H1 (cell line): ENCODE measurements around the gene ABLIM1. TPM values are rescaled to one million over a fixed set of nuclear protein-coding genes. Genes with fewer than 3 reads are reported as not detected.

ENCODE experiments used
- CTCF ChIA-PET: fragments of 300-600 bp; sonication (Branson Sonifier 250); formaldehyde crosslinking; loops from one replicate; lab custom pipeline; 2021; ENCODE audit not compliant: partially characterized antibody; lab: Charles Lee
- POLR2A ChIA-PET: fragments of 300-600 bp; sonication (Branson Sonifier 250); formaldehyde crosslinking; loops from one replicate; lab custom pipeline; 2021; ENCODE audit warnings: inconsistent platforms; ENCODE audit not compliant: partially characterized antibody; lab: Charles Lee
- DNase-seq, 2 experiments: peaks; one replicate each; pipeline versions ENCODE4 v3.0.0 to v3.0.0-alpha.2; 2010 to 2022; ENCODE audit warnings: low spot score in 2 of 2, low read depth in 1 of 2, mixed read lengths in 1 of 2
- FAIRE-seq: peaks from 2 replicates; lab custom pipeline; 2011; peaks lifted over from hg19 to GRCh38; lab: Jason Lieb, UNC
- H2AFZ ChIP-seq: 2 replicates; pipeline ENCODE4 v1.8.1; 2012; ENCODE audit warnings: low read length, inconsistent platforms
- H2AK5ac ChIP-seq: 2 replicates; pipeline ENCODE4 v1.6.1; 2013; ENCODE audit warnings: low read depth, low read length
- H2BK120ac ChIP-seq: replicated peaks from 2 replicates; pipeline ENCODE3; 2013; ENCODE audit warnings: low read depth, low read length, inconsistent platforms
- H2BK12ac ChIP-seq: 2 replicates; pipeline ENCODE4 v1.6.1; 2013; ENCODE audit warnings: low read depth, low read length
- H2BK15ac ChIP-seq: 2 replicates; pipeline ENCODE4 v1.6.1; 2013; ENCODE audit warnings: low read length
- H2BK20ac ChIP-seq: 2 replicates; pipeline ENCODE4 v1.6.1; 2013; ENCODE audit warnings: low read length
- H2BK5ac ChIP-seq: 2 replicates; pipeline ENCODE4 v1.6.1; 2013; ENCODE audit warnings: low read depth, low read length
- H3K14ac ChIP-seq: 2 replicates; pipeline ENCODE4 v1.6.1; 2013; ENCODE audit warnings: inconsistent platforms; ENCODE audit not compliant: insufficient read length
- H3K18ac ChIP-seq: 2 replicates; pipeline ENCODE4 v1.6.1; 2013; ENCODE audit warnings: low read length; ENCODE audit errors: extremely low read depth
- H3K23ac ChIP-seq: 2 replicates; pipeline ENCODE4 v1.6.1; 2013; ENCODE audit warnings: inconsistent platforms; ENCODE audit not compliant: insufficient read length
- H3K23me2 ChIP-seq: 2 replicates; pipeline ENCODE4 v1.6.1; 2013; ENCODE audit warnings: low read depth, low read length
- H3K27ac ChIP-seq: 2 replicates; pipeline ENCODE4 v1.6.1; 2011; ENCODE audit warnings: low read depth, low read length, inconsistent platforms
- H3K27me3 ChIP-seq, 4 experiments: replicated peaks in 1 of 4; 1 replicate in 1 of 4; 2 replicates in 3 of 4; pipeline versions ENCODE4 v1.6.1 to v1.8.1; 2011 to 2013; ENCODE audit warnings: low read length in 3 of 4, mild to moderate bottlenecking in 3 of 4, inconsistent platforms in 2 of 4, mixed read lengths in 2 of 4, moderate library complexity in 1 of 4; ENCODE audit not compliant: control insufficient read depth in 3 of 4, insufficient read depth in 3 of 4; ENCODE audit errors: extremely low read depth in 1 of 4
- H3K36me3 ChIP-seq, 4 experiments: 2 replicates each; pipeline versions ENCODE4 v1.6.1 to v1.8.1; 2011 to 2013; ENCODE audit warnings: mild to moderate bottlenecking in 4 of 4, low read length in 3 of 4, moderate library complexity in 2 of 4, control low read depth in 1 of 4, inconsistent platforms in 1 of 4; ENCODE audit not compliant: insufficient read depth in 4 of 4, control insufficient read depth in 2 of 4
- H3K4ac ChIP-seq: replicated peaks from 2 replicates; pipeline ENCODE3; 2013; ENCODE audit warnings: low read length, low read depth, mixed read lengths, inconsistent platforms; ENCODE audit not compliant: insufficient read length
- H3K4me1 ChIP-seq, 4 experiments: replicated peaks in 1 of 4; 1 replicate in 1 of 4; 2 replicates in 3 of 4; pipeline versions ENCODE4 v1.6.1 to v1.8.1; 2011 to 2013; ENCODE audit warnings: low read length in 3 of 4, inconsistent platforms in 2 of 4, mixed read lengths in 1 of 4; ENCODE audit not compliant: insufficient read depth in 4 of 4, control insufficient read depth in 3 of 4
- H3K4me2 ChIP-seq, 2 experiments: 2 replicates each; pipeline versions ENCODE4 v1.6.1 to v1.8.1; 2011 to 2013; ENCODE audit warnings: low read depth in 2 of 2, low read length in 2 of 2, control low read depth in 1 of 2, inconsistent platforms in 1 of 2, mild to moderate bottlenecking in 1 of 2; ENCODE audit not compliant: insufficient read depth in 1 of 2
- H3K4me3 ChIP-seq, 4 experiments: fragments of 200-600, 300-600 bp in 1 of 4; sonication (generic), shearing (Covaris generic), sonication (Bioruptor Twin) in 1 of 4; 2 replicates each; pipeline versions ENCODE4 v1.5.1 to v1.8.1; 2011 to 2016; ENCODE audit warnings: low read length in 4 of 4, low read depth in 3 of 4, control low read depth in 2 of 4, inconsistent platforms in 2 of 4, mild to moderate bottlenecking in 2 of 4, mixed read lengths in 1 of 4, moderate library complexity in 1 of 4; ENCODE audit not compliant: insufficient read depth in 2 of 4; ENCODE audit errors: extremely low read depth in 1 of 4
- H3K56ac ChIP-seq: replicated peaks from 2 replicates; pipeline ENCODE3; 2013; ENCODE audit warnings: low read depth, mild to moderate bottlenecking, mixed read lengths, low read length, inconsistent platforms; ENCODE audit not compliant: insufficient read length
- H3K79me1 ChIP-seq: 2 replicates; pipeline ENCODE4 v1.6.1; 2013; ENCODE audit warnings: low read depth, low read length, control low read depth
- H3K79me2 ChIP-seq, 2 experiments: 2 replicates each; pipeline versions ENCODE4 v1.6.1 to v1.8.1; 2012 to 2013; ENCODE audit warnings: low read length in 2 of 2, mild to moderate bottlenecking in 2 of 2, inconsistent platforms in 1 of 2; ENCODE audit not compliant: insufficient read depth in 2 of 2, control insufficient read depth in 1 of 2
- H3K9ac ChIP-seq, 4 experiments: replicated peaks in 1 of 4; 1 replicate in 1 of 4; 2 replicates in 3 of 4; pipeline versions ENCODE4 v1.6.1 to v1.8.1; 2011 to 2013; ENCODE audit warnings: low read depth in 3 of 4, low read length in 3 of 4, control low read depth in 2 of 4, mild to moderate bottlenecking in 2 of 4, moderate library complexity in 2 of 4, inconsistent platforms in 1 of 4; ENCODE audit errors: extremely low read depth in 1 of 4
- H3K9me3 ChIP-seq, 2 experiments: 2 replicates each; pipeline versions ENCODE4 v1.6.1 to v1.8.1; 2012 to 2013; ENCODE audit warnings: mild to moderate bottlenecking in 2 of 2, moderate library complexity in 2 of 2, control low read depth in 1 of 2, inconsistent platforms in 1 of 2, low read depth in 1 of 2, low read length in 1 of 2, mixed read lengths in 1 of 2; ENCODE audit not compliant: insufficient read depth in 2 of 2
- H4K20me1 ChIP-seq, 2 experiments: replicated peaks in 1 of 2; 2 replicates each; pipeline versions ENCODE3 to v1.8.1; 2011 to 2013; ENCODE audit warnings: inconsistent platforms in 2 of 2, low read length in 2 of 2, mild to moderate bottlenecking in 1 of 2; ENCODE audit not compliant: insufficient read depth in 2 of 2, control insufficient read depth in 1 of 2
- H4K5ac ChIP-seq: 2 replicates; pipeline ENCODE4 v1.6.1; 2013; ENCODE audit warnings: low read length, low read depth, mixed read lengths, inconsistent platforms; ENCODE audit not compliant: insufficient read length
- H4K8ac ChIP-seq: 2 replicates; pipeline ENCODE4 v1.8.0; 2013; ENCODE audit warnings: mild to moderate bottlenecking, moderate library complexity, low read length, inconsistent platforms; ENCODE audit not compliant: insufficient read depth; ENCODE audit errors: extremely low read depth
- H4K91ac ChIP-seq: replicated peaks from 2 replicates; pipeline ENCODE3; 2013; ENCODE audit warnings: low read length, mixed read lengths, inconsistent platforms; ENCODE audit not compliant: insufficient read length
- EP300 ChIP-seq, 2 experiments: IDR thresholded peaks; 1 replicate in 1 of 2; 2 replicates in 1 of 2; pipeline ENCODE4 v1.6.1; 2011 to 2012; ENCODE audit warnings: low read depth in 2 of 2, low read length in 2 of 2, mild to moderate bottlenecking in 2 of 2, borderline replicate concordance in 1 of 2, inconsistent platforms in 1 of 2, moderate library complexity in 1 of 2
- JUND ChIP-seq: IDR thresholded peaks from 2 replicates; pipeline ENCODE4 v1.6.1; 2011; ENCODE audit warnings: mild to moderate bottlenecking, improper control_type of control experiment, low read length
- SIN3A ChIP-seq, 2 experiments: IDR thresholded peaks in 1 of 2; conservative IDR thresholded peaks in 1 of 2; 2 replicates each; pipeline ENCODE4 v1.6.1; 2011 to 2012; ENCODE audit warnings: low read length in 2 of 2, improper control_type of control experiment in 1 of 2, low read depth in 1 of 2, mild to moderate bottlenecking in 1 of 2
- WGBS, 2 experiments: shearing (Covaris generic) in 1 of 2; methylation state at CpG; one replicate each; pipeline versions ENCODE4 v1.1.6 to v1.1.7; 2013 to 2015; ENCODE audit warnings: low lambda C conversion rate in 2 of 2, mixed read lengths in 2 of 2, inconsistent platforms in 1 of 2, low coverage in 1 of 2, missing lambda C conversion rate in 1 of 2; ENCODE audit not compliant: insufficient replicate concordance in 2 of 2, insufficient coverage in 1 of 2, insufficient read length in 1 of 2; ENCODE audit errors: extremely low coverage in 1 of 2, missing lambda C conversion rate in 1 of 2; 5-methylcytosine and 5-hydroxymethylcytosine counted together
- polyA plus RNA-seq, 7 experiments: library from polyadenylated mRNA; depleted of rRNA in 3 of 7; stranded (reverse) in 5 of 7; unstranded in 2 of 7; fragments of >200 nt in 5 of 7; fragments of 200-250 nt in 2 of 7; gene quantifications; 1 replicate in 5 of 7; 2 replicates in 1 of 7; 4 replicates in 1 of 7; pipeline versions ENCODE4 v1.2.1 to v1.2.3, GENCODE V29; 2011 to 2013; ENCODE audit warnings: missing spikeins in 2 of 7, mixed read lengths in 2 of 7
- total RNA-seq: library from RNA; stranded (reverse); fragmentation: NEBNext Ultra II Directional; extraction: Animal tissue kit (Norgen Biotek cat#: 25700); gene quantifications from 2 replicates; pipeline ENCODE4 v1.2.1, GENCODE V29; 2021

Gene ABLIM1
- total and polyA plus RNA-seq, 2 of the 8 experiments (the other 6 are each of a cell fraction or from before 2014, with no cell fraction given), result 51.2 to 51.7 TPM

DNA sequence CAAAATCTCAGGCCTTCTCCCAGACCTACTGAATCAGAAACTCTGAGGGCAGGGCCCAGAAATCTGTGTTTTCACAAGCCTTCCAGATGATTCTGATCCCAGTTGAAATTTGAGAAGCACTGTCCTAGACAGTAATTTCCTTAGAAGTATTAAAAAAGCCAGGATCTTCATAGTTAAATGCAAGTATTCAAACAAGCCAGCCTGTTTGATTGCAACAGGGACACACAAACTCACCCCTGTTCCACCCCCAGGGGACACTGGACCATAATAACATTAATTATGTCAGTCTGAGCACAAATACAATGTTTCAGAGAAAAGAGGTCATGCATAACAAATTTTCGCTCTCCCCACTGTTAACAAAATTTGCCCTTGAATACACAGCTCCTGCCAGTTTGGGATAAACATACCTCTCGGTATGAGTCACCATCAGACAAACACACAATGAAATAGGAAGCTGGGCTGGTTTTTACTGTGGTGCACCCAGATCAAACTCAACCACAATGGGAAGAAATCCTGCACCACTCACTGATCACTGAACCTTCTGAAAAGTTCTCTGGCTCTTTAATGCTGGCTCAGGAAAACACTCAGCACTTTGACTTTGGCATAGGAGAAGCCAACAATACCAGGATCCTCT lies 34.3 kb downstream of the ABLIM1 start:
- FAIRE-seq, result no peak
- no peak overlapping the region for H2AFZ ChIP-seq
- peak overlapping the region in 1 of 2 experiments; percentile 10; a peak in 1 of 4 replicates for H3K4me2 ChIP-seq

More for the DNA sequence above, 34.3 kb downstream of the ABLIM1 start:
- H4K8ac ChIP-seq, result no peak overlapping the region
- no peak overlapping the region for H3K4me3 ChIP-seq
- H2BK120ac ChIP-seq, result no peak overlapping the region
- no peaks in the 10 kb centered on the region for H3K79me2 ChIP-seq
- POLR2A ChIA-PET, result no interaction called here
- no peak overlapping the region for H3K9ac ChIP-seq
- no peak overlapping the region for H3K23ac ChIP-seq
- DNase-seq, result peak in 1 of 2 experiments; percentile 17
- WGBS, 2 experiments, result 50% methylated on average over 2 of the region's 2 CpGs; no CpG with 5 or more reads in 1 of the 2 experiments
- H2AK5ac ChIP-seq, result no peak overlapping the region
- H3K23me2 ChIP-seq, result no peaks in the 10 kb centered on the region
- H3K56ac ChIP-seq, result no peak overlapping the region
- no peak overlapping the region for H2BK12ac ChIP-seq
- no peak overlapping the region for H4K5ac ChIP-seq
- no peak overlapping the region for H2BK15ac ChIP-seq
- H4K91ac ChIP-seq, result no peak overlapping the region
- H3K27ac ChIP-seq, result no peak overlapping the region
- H3K36me3 ChIP-seq, result no peaks in the 10 kb centered on the region
- H3K79me1 ChIP-seq, result peaks cover 2% of the 10 kb centered on the region; the same call in 1 of the 2 replicates
- peak overlapping the region; percentile 34; the same call in 1 of the 2 replicates for H3K18ac ChIP-seq
- no peak for TF ChIP-seq EP300 (IDR thresholded peaks at IDR 0.05; ENCODE audit: borderline replicate concordance in 1 of 2, low read depth in 2 of 2, low read length in 2 of 2)
- no peak for TF ChIP-seq SIN3A (conservative IDR thresholded peaks at IDR 0.05 in 1 of 2, IDR thresholded peaks at IDR 0.05 in 1 of 2; ENCODE audit: low read depth in 1 of 2, low read length in 2 of 2)
- peak; percentile 86 for TF ChIP-seq JUND
- TF ChIP-seq, all 59 proteins: peak for 1
- no peak overlapping the region for H3K4ac ChIP-seq
- no peak overlapping the region for H3K14ac ChIP-seq
- CTCF ChIA-PET, result interaction anchor here (1.0 kb wide), 1 partner anchor 23 kb away, joined by 3 read pairs; no protein-coding TSS in a partner anchor
- H3K9me3 ChIP-seq, result peaks cover 0 to 2% of the 10 kb centered on the region in 2 experiments; a peak in 1 of 4 replicates
- H3K27me3 ChIP-seq, result no peaks in the 10 kb centered on the region; a peak in 1 of 7 replicates
- H4K20me1 ChIP-seq, result no peaks in the 10 kb centered on the region
- H3K4me1 ChIP-seq, result peaks cover 3 to 10% (median 4%) of the 10 kb centered on the region in 4 experiments
- H2BK5ac ChIP-seq, result peak overlapping the region; percentile 28; the same call in 1 of the 2 replicates
- H2BK20ac ChIP-seq, result no peak overlapping the region; the same call in 1 of the 2 replicates
